Fibroblast of lung (primary cell): ENCODE results near the gene NDUFV1.
"Not testable (repeated sequence)": the region's sequence is repeated elsewhere in the genome, so short reads cannot be mapped to it uniquely, and the experiment has no call there.

Experiments used
- CTCF ChIP-seq, 2 donors: IDR thresholded peaks in 1 of 2; conservative IDR thresholded peaks in 1 of 2; 1 replicate in 1 of 2; 2 replicates in 1 of 2; pipeline ENCODE4 v1.5.1; 2011 to 2012; ENCODE audit warnings: low read length in 2 of 2, control low read depth in 1 of 2, inconsistent platforms in 1 of 2, low read depth in 1 of 2, mild to moderate bottlenecking in 1 of 2
- EZH2 ChIP-seq: IDR thresholded peaks from 2 replicates; pipeline ENCODE4 v1.5.1; 2012; ENCODE audit warnings: low read length, control low read depth, mild to moderate bottlenecking; ENCODE audit errors: missing control alignments

- TF ChIP-seq CTCF (conservative IDR thresholded peaks at IDR 0.05 in 1 of 2, IDR thresholded peaks at IDR 0.05 in 1 of 2; ENCODE audit: low read depth in 1 of 2, low read length in 2 of 2); EZH2: not testable (repeated sequence)
These were observed 16.2 kb downstream of the NDUFV1 start for GRCh38 chr11:67622905-67623304.
